ENCODE results near the gene FFAR2.

The FFAR2 gene

DNA sequence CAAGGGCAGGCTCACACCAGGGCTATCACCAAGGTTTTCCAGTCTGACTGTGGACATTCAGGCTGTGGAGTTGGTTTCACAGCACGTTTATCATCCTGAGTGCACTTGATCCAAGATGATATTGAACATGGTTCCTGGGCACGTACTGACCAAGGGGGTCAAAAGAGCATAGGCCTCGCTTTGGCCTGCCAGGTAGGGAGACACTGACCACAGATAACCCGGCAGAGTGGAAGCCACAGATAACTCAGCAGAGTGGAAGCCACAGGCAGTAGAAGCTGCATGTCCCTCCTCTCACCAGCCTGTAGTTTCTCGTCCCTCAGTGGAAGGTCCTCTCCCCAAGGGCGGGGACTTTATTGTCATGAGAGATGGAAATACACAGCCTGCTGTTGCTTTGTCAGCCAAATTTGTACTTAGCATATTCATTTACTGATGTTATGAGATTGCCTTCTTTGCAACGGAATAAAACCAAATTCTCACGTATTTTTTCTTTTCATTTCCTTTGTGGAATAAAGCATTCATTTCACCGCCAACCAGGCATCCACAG lies 51.0 kb downstream of the FFAR2 start:
- no peaks in the 10 kb centered on the region for H3K9me3 Mint-ChIP-seq
- ATAC-seq (no peak), DNase-seq (no peak)
- peaks cover 8% of the 10 kb centered on the region for H3K4me1 Mint-ChIP-seq
- H3K36me3 Mint-ChIP-seq (ENCODE audit: low read depth) = no peaks in the 10 kb centered on the region
- peaks cover 11% of the 10 kb centered on the region for H3K27me3 Mint-ChIP-seq
- no peak overlapping the region for H3K4me3 Mint-ChIP-seq
- H3K27ac Mint-ChIP-seq = no peak overlapping the region

DNA sequence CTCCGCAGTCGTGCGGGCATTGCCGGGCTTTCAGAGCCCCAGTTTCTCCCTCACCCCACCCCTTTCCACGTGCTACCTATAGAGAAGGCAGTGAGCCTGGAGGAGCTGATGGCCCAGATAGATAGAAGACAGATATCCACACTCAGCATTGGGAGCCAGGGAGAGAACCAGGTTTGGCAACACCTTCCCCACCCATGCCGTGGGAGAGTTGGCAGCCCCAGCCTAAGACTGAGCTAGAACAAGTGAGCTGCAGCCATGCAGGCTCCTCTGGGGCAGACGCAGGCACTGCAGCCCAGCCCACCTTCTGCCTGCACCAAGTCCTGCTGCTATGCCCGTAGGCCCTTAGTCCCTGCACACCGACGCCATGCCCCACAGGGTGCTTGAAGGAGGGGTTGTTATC lies 52.6 kb downstream of the FFAR2 start:
- Mint-ChIP-seq H3K4me3 (no peak overlapping the region), H3K36me3 (ENCODE audit: low read depth) (no peaks in the 10 kb centered on the region), H3K27ac (no peak overlapping the region), H3K4me1 (no peaks in the 10 kb centered on the region), H3K9me3 (no peaks in the 10 kb centered on the region), H3K27me3 (peaks cover 17% of the 10 kb centered on the region)
- ATAC-seq (no peak), DNase-seq (no peak)
